ENCODE data around the gene KRTAP2-2. TPM values are rescaled to one million over a fixed set of nuclear protein-coding genes. Genes with fewer than 3 reads are reported as not detected.

Gene KRTAP2-2
- total and polyA plus RNA-seq, 5 donors: not detected

Other genes with a start within 250 kb of the KRTAP2-2 start
Only the 30 nearest of the 37 such genes appear.
- not detected for gene KRT20, start 170.0 kb downstream of the KRTAP2-2 start, total RNA-seq
- 0.14 TPM for gene KRT20, start 170.0 kb downstream of the KRTAP2-2 start, polyA plus RNA-seq
- gene KRT23, start 117.6 kb downstream of the KRTAP2-2 start, total RNA-seq: not detected
- gene KRT23, start 117.6 kb downstream of the KRTAP2-2 start, polyA plus RNA-seq: not detected
- not detected for gene KRT39, start 88.3 kb downstream of the KRTAP2-2 start, total RNA-seq
- not detected for gene KRT39, start 88.3 kb downstream of the KRTAP2-2 start, polyA plus RNA-seq
- not detected for gene KRT40, start 70.9 kb downstream of the KRTAP2-2 start, total RNA-seq
- not detected for gene KRT40, start 70.9 kb downstream of the KRTAP2-2 start, polyA plus RNA-seq
- not detected for gene KRTAP3-3, start 61.1 kb downstream of the KRTAP2-2 start, total RNA-seq
- gene KRTAP3-3, start 61.1 kb downstream of the KRTAP2-2 start, polyA plus RNA-seq: not detected
- not detected for gene KRTAP3-2, start 55.3 kb downstream of the KRTAP2-2 start, total RNA-seq
- not detected for gene KRTAP3-2, start 55.3 kb downstream of the KRTAP2-2 start, polyA plus RNA-seq
- not detected for gene KRTAP3-1, start 46.1 kb downstream of the KRTAP2-2 start, total RNA-seq
- gene KRTAP3-1, start 46.1 kb downstream of the KRTAP2-2 start, polyA plus RNA-seq: not detected
- gene KRTAP1-5, start 28.0 kb downstream of the KRTAP2-2 start, total RNA-seq: not detected
- not detected for gene KRTAP1-5, start 28.0 kb downstream of the KRTAP2-2 start, polyA plus RNA-seq
- not detected for gene KRTAP1-4, start 25.0 kb downstream of the KRTAP2-2 start, total RNA-seq
- not detected for gene KRTAP1-4, start 25.0 kb downstream of the KRTAP2-2 start, polyA plus RNA-seq
- not detected for gene KRTAP1-3, start 20.4 kb downstream of the KRTAP2-2 start, total RNA-seq
- gene KRTAP1-3, start 20.4 kb downstream of the KRTAP2-2 start, polyA plus RNA-seq: not detected
- gene KRTAP1-1, start 13.8 kb downstream of the KRTAP2-2 start, total RNA-seq: not detected
- not detected for gene KRTAP1-1, start 13.8 kb downstream of the KRTAP2-2 start, polyA plus RNA-seq
- not detected for gene KRTAP2-1, start 7.9 kb downstream of the KRTAP2-2 start, total RNA-seq
- gene KRTAP2-1, start 7.9 kb downstream of the KRTAP2-2 start, polyA plus RNA-seq: not detected
- gene KRTAP2-3, start 4.9 kb upstream of the KRTAP2-2 start, total RNA-seq: not detected
- not detected for gene KRTAP2-3, start 4.9 kb upstream of the KRTAP2-2 start, polyA plus RNA-seq
- gene KRTAP2-4, start 10.6 kb upstream of the KRTAP2-2 start, total RNA-seq: not detected
- not detected for gene KRTAP2-4, start 10.6 kb upstream of the KRTAP2-2 start, polyA plus RNA-seq
- gene KRTAP4-7, start 28.9 kb upstream of the KRTAP2-2 start, total RNA-seq: not detected
- gene KRTAP4-7, start 28.9 kb upstream of the KRTAP2-2 start, polyA plus RNA-seq: not detected
- gene KRTAP4-8, start 42.9 kb upstream of the KRTAP2-2 start, total RNA-seq: not detected
- not detected for gene KRTAP4-8, start 42.9 kb upstream of the KRTAP2-2 start, polyA plus RNA-seq
- gene KRTAP4-16, start 47.0 kb upstream of the KRTAP2-2 start, total RNA-seq: not detected
- not detected for gene KRTAP4-16, start 47.0 kb upstream of the KRTAP2-2 start, polyA plus RNA-seq
- not detected for gene KRTAP4-9, start 50.2 kb upstream of the KRTAP2-2 start, total RNA-seq
- gene KRTAP4-9, start 50.2 kb upstream of the KRTAP2-2 start, polyA plus RNA-seq: not detected
- gene KRTAP4-11, start 63.1 kb upstream of the KRTAP2-2 start, total RNA-seq: not detected
- not detected for gene KRTAP4-11, start 63.1 kb upstream of the KRTAP2-2 start, polyA plus RNA-seq
- gene KRTAP4-12, start 69.0 kb upstream of the KRTAP2-2 start, total RNA-seq: not detected
- not detected for gene KRTAP4-12, start 69.0 kb upstream of the KRTAP2-2 start, polyA plus RNA-seq
- not detected for gene KRTAP4-6, start 85.3 kb upstream of the KRTAP2-2 start, total RNA-seq
- not detected for gene KRTAP4-6, start 85.3 kb upstream of the KRTAP2-2 start, polyA plus RNA-seq
- gene KRTAP4-5, start 94.6 kb upstream of the KRTAP2-2 start, total RNA-seq: not detected
- not detected for gene KRTAP4-5, start 94.6 kb upstream of the KRTAP2-2 start, polyA plus RNA-seq
- not detected for gene KRTAP4-4, start 105.5 kb upstream of the KRTAP2-2 start, total RNA-seq
- not detected for gene KRTAP4-4, start 105.5 kb upstream of the KRTAP2-2 start, polyA plus RNA-seq
- gene KRTAP4-3, start 113.0 kb upstream of the KRTAP2-2 start, total RNA-seq: not detected
- not detected for gene KRTAP4-3, start 113.0 kb upstream of the KRTAP2-2 start, polyA plus RNA-seq
- not detected for gene KRTAP4-2, start 123.0 kb upstream of the KRTAP2-2 start, total RNA-seq
- gene KRTAP4-2, start 123.0 kb upstream of the KRTAP2-2 start, polyA plus RNA-seq: not detected
- not detected for gene KRTAP4-1, start 129.7 kb upstream of the KRTAP2-2 start, total RNA-seq
- gene KRTAP4-1, start 129.7 kb upstream of the KRTAP2-2 start, polyA plus RNA-seq: not detected
- not detected for gene KRTAP9-1, start 134.7 kb upstream of the KRTAP2-2 start, total RNA-seq
- not detected for gene KRTAP9-1, start 134.7 kb upstream of the KRTAP2-2 start, polyA plus RNA-seq
- gene KRTAP9-2, start 171.4 kb upstream of the KRTAP2-2 start, total RNA-seq: not detected
- gene KRTAP9-2, start 171.4 kb upstream of the KRTAP2-2 start, polyA plus RNA-seq: not detected
- not detected for gene KRTAP9-3, start 177.2 kb upstream of the KRTAP2-2 start, total RNA-seq
- not detected for gene KRTAP9-3, start 177.2 kb upstream of the KRTAP2-2 start, polyA plus RNA-seq
- gene KRTAP9-8, start 182.8 kb upstream of the KRTAP2-2 start, total RNA-seq: not detected
- gene KRTAP9-8, start 182.8 kb upstream of the KRTAP2-2 start, polyA plus RNA-seq: not detected

Data from right cardiac atrium (tissue), 5 donors.